Heart right ventricle (tissue), 16 donors: ENCODE data around the gene BPIFB6. TPM values are rescaled to one million over a fixed set of nuclear protein-coding genes. Genes with fewer than 3 reads are reported as not detected.

ENCODE experiments used
- ATAC-seq, 8 donors: fragments of 200-7000 bp; cut with Tn5 transposase; one replicate each; pipeline ENCODE4 v1.9.1; 2020; ENCODE audit warnings: mild to moderate bottlenecking in 8 of 8, moderate library complexity in 8 of 8, moderate number of reproducible peaks in 1 of 8
- DNase-seq, 2 donors: peaks; one replicate each; pipeline ENCODE4 v3.0.0-alpha.2; 2020
- H3K27ac ChIP-seq, 10 donors: fragments of 200-600 bp; sonication (generic) in 2 of 10; one replicate each; pipeline versions ENCODE4 v1.5.0 to v1.8.0; 2020 to 2022; ENCODE audit warnings: mild to moderate bottlenecking in 3 of 10
- H3K27me3 ChIP-seq, 7 donors: fragments of 200-600 bp; one replicate each; pipeline ENCODE4 v1.8.0; 2021 to 2022; ENCODE audit warnings: mild to moderate bottlenecking in 2 of 7
- H3K36me3 ChIP-seq, 9 donors: fragments of 200-600 bp; sonication (generic) in 1 of 9; one replicate each; pipeline versions ENCODE4 v1.5.0 to v1.8.0; 2020 to 2022; ENCODE audit warnings: mild to moderate bottlenecking in 2 of 9
- H3K4me1 ChIP-seq, 9 donors: fragments of 200-600 bp; sonication (generic) in 1 of 9; one replicate each; pipeline versions ENCODE4 v1.5.0 to v1.8.0; 2020 to 2022; ENCODE audit warnings: mild to moderate bottlenecking in 4 of 9
- H3K4me3 ChIP-seq, 10 donors: fragments of 200-600 bp; sonication (generic) in 2 of 10; one replicate each; pipeline versions ENCODE4 v1.5.0 to v1.8.0; 2020 to 2022; ENCODE audit warnings: mild to moderate bottlenecking in 7 of 10, moderate library complexity in 2 of 10
- H3K9me3 ChIP-seq, 11 donors: fragments of 200-600 bp in 10 of 11; sonication (generic) in 2 of 11; one replicate each; pipeline versions ENCODE4 v1.5.0 to v1.8.0; 2013 to 2022; ENCODE audit warnings: mild to moderate bottlenecking in 2 of 11, control low read depth in 1 of 11, moderate library complexity in 1 of 11
- CTCF ChIP-seq, 9 donors: fragments of 200-600 bp; sonication (generic) in 2 of 9; IDR thresholded peaks; one replicate each; pipeline versions ENCODE4 v1.5.0 to v1.8.0; 2021 to 2022; ENCODE audit warnings: antibody characterized with exemption in 9 of 9, mild to moderate bottlenecking in 5 of 9, moderate library complexity in 1 of 9
- WGBS, 2 donors: extraction: QIAGEN DNeasy Blood & Tissue Kit; methylation state at CpG; one replicate each; pipeline ENCODE4 v1.1.7; 2013; ENCODE audit warnings: inconsistent platforms in 1 of 2; 5-methylcytosine and 5-hydroxymethylcytosine counted together
- intact Hi-C, 10 donors: fragments of 100-400 bp; cut with DNase I; formaldehyde crosslinking; loops; one replicate each; pipeline versions ENCODE4 v1.11.1 to v1.14.2; 2022
- polyA plus RNA-seq, 2 donors: library from polyadenylated mRNA; stranded (reverse); fragments of 200-250 nt; gene quantifications; one replicate each; pipeline ENCODE4 v1.2.3, GENCODE V29; 2013
- total RNA-seq, 10 donors: library from RNA; stranded (reverse); fragmentation: NEBNext Ultra II Directional in 3 of 10; extraction: Animal tissue kit (Norgen Biotek cat#: 25700) in 3 of 10; gene quantifications; one replicate each; pipeline versions ENCODE4 v1.2.1 to v1.2.4, GENCODE V29; 2021 to 2023
- donor health status: Arrhythmogenic right ventricular cardiomyopathy.
- donor health status: ischemic (EF 13 %, LVEDD 7.1; RV severe dilation, severe dysfunction).
- donor health status: healthy with polysubstance abuse.
- donor health status: DM: no; HTN: yes; CAD: no.
- donor health status: DM: no; HTN: no; CAD: no.
- donor health status: ischemic (EF 25% LVEDD 6.9; RV normal size, moderate dysfunction).
- donor health status: ischemic (EF 25% LVEDD 5.7; RV mildly dilated, moderate dysfunction).
- donor health status: healthy.
- donor health status: DM: yes; HTN: yes; CAD: no.
- donor health status: Ischemic cardiomyopathy.
- donor health status: ischemic (EF 35%, LVEDD 5.7; RV mildly dilated, moderate dysfunction).
- donor health status: nonischemic (EF 11% LVEDD 7.7; RV severe dilation, severe dysfunction).
- donor health status: DM: yes; HTN: yes; CAD: no.
- donor health status: PGD.
- donor health status: ischemic (EF 29% LVEDD 5.4; RV normal size, mild dysfunction).
- donor health status: nonischemic (EF 23%, LVEDD 6.1; RV moderate dilation, normal function).

The BPIFB6 gene
- total and polyA plus RNA-seq, 12 donors: not detected

- ATAC-seq: no peak
- DNase-seq: no peak
These were observed 879 bp upstream of the BPIFB6 start for GRCh38 chr20:33030569-33030968.

GRCh38 chr20:33032555-33032954, 1.1 kb downstream of the BPIFB6 start:
- Histone ChIP-seq H3K27ac (no peak overlapping the region), H3K4me3 (no peak overlapping the region), H3K27me3 (peaks cover 0 to 13% (median 6%) of the 10 kb centered on the region in 7 donors), H3K36me3 (no peaks in the 10 kb centered on the region), H3K9me3 (no peaks in the 10 kb centered on the region), H3K4me1 (no peaks in the 10 kb centered on the region)
- DNase-seq (no peak), ATAC-seq (no peak)
- intact Hi-C loops: no loop called here
- no peak for TF ChIP-seq CTCF (IDR thresholded peaks at IDR 0.05)
- 77 to 80% methylated on average over 6 of the region's 6 CpGs for WGBS, 2 donors

More at GRCh38 chr20:33030569-33030968, 879 bp upstream of the BPIFB6 start:
- peaks cover 0 to 22% (median 6%) of the 10 kb centered on the region in 7 donors for H3K27me3 ChIP-seq
- no peak overlapping the region for H3K27ac ChIP-seq
- H3K9me3 ChIP-seq: no peaks in the 10 kb centered on the region
- WGBS, 2 donors: 82 to 88% methylated on average over 6 of the region's 6 CpGs
- no peaks in the 10 kb centered on the region for H3K4me1 ChIP-seq
- no peaks in the 10 kb centered on the region for H3K36me3 ChIP-seq
- no peak overlapping the region for H3K4me3 ChIP-seq
- intact Hi-C loops: no loop called here
- TF ChIP-seq CTCF (IDR thresholded peaks at IDR 0.05): no peak

- Histone ChIP-seq H3K27me3 (peaks cover 0 to 18% (median 3%) of the 10 kb centered on the region in 7 donors), H3K9me3 (no peaks in the 10 kb centered on the region), H3K4me1 (no peaks in the 10 kb centered on the region), H3K27ac (no peak overlapping the region), H3K4me3 (no peak overlapping the region), H3K36me3 (no peaks in the 10 kb centered on the region)
- intact Hi-C loops: no loop called here
- DNase-seq (no peak), ATAC-seq (no peak)
- WGBS, 2 donors: 58 to 71% methylated on average over 5 of the region's 5 CpGs
- TF ChIP-seq CTCF (IDR thresholded peaks at IDR 0.05): no peak
These were observed 1.9 kb downstream of the BPIFB6 start for GRCh38 chr20:33033381-33033780.

GRCh38 chr20:33034115-33034514, 2.7 kb downstream of the BPIFB6 start:
- no peaks in the 10 kb centered on the region for H3K4me1 ChIP-seq
- H3K27me3 ChIP-seq: peaks cover 0 to 17% (median 0%) of the 10 kb centered on the region in 7 donors
- 73 to 82% methylated on average over 5 of the region's 5 CpGs for WGBS, 2 donors
- no peaks in the 10 kb centered on the region for H3K36me3 ChIP-seq
- H3K27ac ChIP-seq: no peak overlapping the region
- intact Hi-C loops: no loop called here
- DNase-seq (no peak), ATAC-seq (no peak)
- no peaks in the 10 kb centered on the region for H3K9me3 ChIP-seq
- no peak overlapping the region for H3K4me3 ChIP-seq
- TF ChIP-seq CTCF (IDR thresholded peaks at IDR 0.05): no peak
